GM21360 (cell line): ENCODE data around the gene LECT2.

Experiments
- ATAC-seq: cut with Tn5 transposase; IDR thresholded peaks from one replicate; pipeline ENCODE4 v1.9.1; 2021; ENCODE audit warnings: mild to moderate bottlenecking, moderate library complexity; ENCODE audit not compliant: unreplicated experiment

Gene LECT2

DNA sequence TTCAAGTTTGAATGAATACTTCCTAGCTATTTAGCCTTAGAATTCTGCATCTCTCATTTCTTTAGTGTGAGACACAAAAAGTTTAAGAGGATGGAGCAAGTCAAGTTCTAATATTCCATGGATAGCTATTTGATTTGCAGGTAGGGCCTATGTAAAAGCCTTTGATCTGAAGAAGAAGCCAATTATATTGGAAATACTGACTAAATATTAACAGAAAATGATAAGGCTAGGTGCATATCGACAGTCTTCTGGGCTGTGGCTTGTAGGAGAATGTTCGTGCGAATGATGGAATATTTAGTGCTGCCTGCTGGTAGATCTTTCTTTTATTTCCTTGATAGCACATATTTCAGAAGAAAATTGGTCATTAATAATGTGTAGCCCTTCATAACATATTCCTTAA, at the start of gene LECT2:
TSS of gene LECT2 (minus strand) at position 85 of the 400 bp plus-strand sequence. CDS start 150 bp downstream, outside the sequence.
- no peak for ATAC-seq

DNA sequence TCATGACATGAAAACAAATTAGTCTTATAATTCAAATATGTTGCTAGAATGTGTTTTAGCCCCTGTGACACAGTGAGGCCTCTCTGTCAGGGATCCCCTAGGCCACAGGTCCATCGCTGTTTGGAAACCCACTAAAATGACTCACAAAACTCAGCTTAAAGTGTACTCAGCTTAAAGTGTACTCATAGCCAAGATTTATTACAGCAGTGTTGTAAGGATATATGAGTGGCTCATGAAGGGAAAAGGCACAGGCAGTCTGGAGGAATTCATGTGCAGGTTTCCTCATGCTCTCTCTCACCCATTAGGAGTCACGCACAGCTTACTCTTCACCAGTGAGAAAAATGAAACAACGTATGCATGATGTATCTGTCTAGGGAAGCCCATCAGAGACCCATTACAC, 49.7 kb upstream of the LECT2 start:
- ATAC-seq: no peak

DNA sequence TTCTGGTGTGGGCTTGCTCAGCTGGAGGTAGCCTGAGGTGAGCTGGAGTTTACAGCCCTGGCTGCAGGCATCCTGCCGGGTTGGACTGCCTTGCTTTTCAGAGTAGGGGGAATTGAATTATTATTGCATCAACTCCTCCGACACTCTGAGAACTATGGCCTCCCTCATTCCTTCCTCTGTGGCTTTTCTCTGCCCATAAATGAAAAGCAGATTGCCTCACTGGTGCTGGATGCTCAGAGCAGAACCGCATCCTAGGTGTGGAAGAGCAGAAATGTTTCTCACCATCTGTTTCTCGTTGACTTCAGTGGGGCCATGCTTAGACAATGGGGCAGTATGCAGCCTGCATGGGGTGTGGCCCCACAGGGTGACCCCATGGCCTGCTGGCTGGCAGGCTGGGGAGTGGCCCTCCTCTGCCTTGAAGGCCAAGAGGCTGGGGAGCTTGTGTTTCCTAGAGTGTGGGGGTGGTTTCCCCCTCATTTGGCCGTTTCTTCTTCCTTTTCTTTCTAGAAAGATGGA, 46.7 kb upstream of the LECT2 start:
- ATAC-seq: no peak

DNA sequence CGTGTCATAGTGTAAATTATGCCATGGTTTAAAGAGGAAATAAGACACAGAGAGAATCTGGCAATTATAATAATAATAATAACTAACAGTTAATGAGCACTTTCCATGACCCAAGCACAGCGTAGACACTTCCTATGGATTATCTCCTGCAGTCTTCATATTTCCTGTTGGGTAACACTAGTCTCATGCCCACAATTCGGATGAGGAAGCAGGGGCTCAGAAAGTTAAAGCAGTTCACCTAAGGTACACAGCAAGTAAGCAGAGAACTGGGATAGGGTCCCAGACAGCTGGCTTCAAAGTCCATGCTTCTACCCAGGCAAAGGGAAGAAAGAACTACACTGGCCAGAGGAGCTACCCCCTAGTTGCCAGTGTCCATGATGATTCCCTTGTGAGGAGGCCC, 46.1 kb upstream of the LECT2 start:
- ATAC-seq: no peak

DNA sequence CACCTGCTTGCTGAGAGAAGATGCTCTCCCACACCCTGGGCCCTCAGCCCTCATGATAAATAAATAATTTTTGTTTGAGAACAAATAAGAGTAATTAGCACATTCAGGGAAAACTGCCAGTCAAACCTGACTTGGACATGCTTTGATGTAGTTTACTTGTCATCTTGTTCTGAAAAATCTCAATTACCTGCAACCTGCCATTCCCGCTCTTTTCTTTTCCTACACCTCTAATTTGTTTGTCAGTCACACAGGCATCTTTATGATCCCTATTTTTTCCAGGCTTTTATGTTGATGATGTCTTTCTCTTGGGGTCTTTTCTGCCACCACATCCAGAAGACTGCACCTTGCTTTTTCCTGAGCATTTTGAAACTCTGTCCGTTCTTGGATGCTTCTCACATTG, 45.4 kb upstream of the LECT2 start:
- no peak for ATAC-seq

DNA sequence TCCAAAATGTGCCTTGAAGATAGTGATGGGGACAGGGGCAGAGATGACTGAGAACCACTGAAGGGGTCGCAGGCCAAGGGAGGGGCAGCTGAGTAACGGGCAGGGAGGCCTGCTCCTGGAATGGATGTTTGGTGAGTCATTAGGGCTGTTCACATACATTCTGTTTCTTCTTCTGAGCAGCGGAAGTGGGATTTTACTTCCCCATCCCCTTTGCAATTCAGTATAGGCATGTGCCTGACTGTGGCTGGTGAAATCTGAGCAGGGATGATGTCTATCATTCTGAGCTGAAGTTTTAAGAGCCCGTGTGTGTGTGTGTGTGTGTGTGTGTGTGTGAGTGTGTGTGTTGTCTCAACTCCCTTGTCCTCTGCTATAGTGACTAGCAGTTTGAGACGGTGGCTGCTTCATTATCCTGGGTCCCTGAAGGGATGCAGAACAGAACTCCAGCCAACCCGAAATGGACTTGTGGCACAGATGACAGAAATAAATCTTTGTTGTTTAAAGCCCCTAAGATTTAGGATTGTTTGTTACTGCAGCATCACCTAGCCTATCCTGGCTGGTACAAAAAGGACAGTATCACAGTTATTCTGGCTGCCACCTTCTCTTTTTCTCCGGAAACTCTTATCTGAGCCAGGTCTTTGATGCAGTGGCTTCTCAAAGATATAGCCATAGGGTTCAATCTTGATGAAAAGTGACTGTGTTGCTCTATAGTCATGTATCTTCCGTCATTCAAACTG, 44.8 kb upstream of the LECT2 start:
- ATAC-seq: no peak

DNA sequence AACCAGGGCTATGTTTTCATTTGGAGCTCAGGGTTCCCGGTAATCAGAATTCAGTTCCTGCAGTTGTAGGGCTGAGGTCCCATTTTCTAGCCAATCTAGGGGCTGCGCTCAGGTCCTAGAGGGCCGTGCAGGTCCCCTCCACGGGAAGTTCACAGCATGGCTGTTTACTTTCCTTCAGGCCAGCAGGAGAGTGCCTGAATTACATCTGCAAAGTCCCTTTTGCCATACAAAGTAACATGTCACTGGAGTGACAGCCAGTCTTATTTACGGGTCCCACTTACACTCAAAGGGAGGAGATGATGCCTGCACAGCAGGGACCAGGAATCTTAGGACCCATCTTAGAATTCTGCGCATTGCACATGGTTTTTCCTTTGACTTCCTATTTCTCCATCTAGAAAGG, 44.1 kb upstream of the LECT2 start:
- ATAC-seq: no peak

DNA sequence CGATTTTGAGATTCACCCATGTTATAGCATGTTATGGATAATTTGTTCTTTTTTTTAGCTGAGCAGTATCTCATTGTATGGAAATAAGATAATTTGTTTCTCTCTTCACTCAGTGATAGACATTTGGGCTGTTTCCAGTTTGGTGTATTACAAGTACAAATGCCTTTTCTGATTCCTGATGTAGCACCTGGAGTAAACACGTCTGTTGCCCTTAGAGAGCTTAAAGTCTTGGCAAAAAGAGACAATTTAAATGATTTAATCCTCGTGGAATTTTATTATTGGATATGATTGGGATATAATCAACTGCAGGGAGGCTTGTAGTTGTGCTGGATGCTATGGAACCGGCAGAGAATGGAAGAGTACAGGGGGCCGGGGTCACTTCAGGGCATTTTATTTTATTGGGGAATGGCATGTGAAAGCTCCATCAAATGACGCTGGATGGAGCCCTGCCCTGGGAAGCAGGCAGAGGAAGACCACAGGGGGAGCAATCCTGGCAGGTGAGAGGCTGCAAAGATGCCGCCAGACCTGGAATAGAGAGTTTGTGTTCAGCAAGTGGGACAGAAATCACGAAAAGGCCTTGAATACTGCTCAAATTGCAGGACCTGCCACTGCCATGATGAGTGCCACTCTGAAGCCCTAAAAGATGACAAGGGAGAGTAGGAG, 43.0 kb upstream of the LECT2 start:
- ATAC-seq: no peak

DNA sequence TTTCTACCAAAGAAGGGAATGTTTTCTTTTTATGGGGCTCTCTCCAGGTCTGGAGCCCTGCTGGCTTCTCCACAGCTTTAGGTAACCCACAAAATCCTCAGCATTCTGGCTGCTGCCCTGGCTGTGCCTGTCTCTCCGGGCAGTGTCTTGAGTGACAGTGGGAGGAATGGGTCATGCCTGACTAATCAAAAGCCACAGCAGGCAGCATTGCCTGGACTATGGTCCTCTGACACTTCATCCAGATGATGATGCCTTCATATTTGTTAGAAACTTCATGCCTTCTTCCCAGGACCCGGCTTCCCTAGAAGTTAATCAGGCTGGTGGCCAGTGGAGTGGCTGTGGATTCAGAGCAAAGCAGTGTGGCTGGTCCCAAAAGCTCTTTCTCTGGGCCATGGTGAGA, 41.8 kb upstream of the LECT2 start:
- ATAC-seq: no peak

DNA sequence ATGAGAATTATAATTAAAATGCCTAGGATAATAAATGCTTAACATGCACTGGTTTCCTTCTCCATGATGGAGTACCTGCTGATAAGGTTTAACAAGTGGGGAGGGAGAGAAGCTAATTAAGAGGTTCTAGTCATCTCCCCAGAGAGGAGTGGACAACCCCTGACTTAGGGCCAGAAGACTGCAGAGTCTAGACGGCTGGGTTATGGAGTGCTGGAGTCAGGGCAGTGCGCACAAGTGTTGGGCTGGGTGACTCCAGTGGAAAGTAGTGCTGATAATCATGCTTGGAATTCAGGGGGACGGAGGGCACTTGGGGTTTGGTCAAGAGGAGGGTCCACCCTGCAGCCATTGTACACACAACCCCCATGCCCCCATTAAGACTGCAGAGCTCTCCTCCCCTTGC, 41.2 kb upstream of the LECT2 start:
- ATAC-seq: no peak

DNA sequence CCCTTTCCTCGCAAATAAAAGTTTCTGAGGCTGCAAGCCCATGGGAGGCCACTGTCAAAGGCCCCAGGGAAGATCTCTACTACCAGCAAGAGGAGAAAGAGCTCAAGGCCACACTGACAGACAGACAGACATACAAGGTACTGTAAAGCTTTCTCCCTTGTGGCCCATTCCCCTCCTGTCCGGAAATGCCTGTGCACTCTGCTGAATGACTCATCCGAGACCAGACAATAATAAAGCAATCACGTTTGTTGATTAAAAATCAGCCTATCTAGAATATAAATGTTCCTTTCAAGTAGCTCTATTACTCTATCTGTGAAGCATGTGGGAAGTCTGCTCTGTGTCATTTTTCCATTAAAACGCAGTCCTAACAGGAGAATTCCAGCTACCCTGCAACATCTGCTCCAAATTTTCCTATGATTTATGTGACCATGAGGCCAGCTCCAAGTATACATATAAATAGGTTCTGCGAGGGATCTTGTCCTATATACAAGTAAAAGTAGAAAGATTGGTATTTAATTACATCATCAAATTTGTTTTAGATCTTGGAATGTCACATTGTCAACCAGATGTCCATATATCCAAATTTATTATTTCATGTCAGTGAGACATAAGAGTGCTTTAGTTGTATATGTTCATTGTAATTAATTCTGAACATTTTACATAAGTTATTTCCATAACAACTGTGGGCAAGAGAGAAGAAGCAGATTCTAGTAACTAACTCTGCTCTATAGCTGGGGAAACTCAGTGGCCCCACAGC, 39.3 kb upstream of the LECT2 start:
- no peak for ATAC-seq

DNA sequence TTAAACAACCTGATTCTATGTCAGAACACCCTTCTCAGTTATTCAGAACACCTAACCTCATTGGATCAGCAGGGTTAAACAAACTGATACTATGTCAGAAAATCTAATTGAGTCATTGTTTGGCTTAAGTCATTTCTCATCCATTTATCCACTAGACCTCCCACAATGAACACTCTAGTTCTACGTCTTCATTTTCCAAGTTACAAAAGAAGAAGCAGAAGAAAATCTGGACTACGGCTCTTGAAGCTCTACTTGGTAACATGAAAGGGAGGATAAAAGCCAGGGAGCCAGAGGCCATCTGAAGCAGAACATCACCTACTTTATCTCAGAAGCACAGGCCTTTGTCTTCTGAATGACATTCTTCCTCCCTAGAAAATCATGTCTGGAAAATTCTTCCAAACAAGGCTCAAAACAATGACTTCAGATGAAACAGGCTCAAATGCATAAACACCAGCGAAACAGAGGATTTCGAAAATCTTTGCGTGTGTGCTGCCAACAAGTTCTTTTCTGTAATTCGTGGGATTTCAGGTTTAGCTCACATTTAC, 38.6 kb upstream of the LECT2 start:
- no peak for ATAC-seq

DNA sequence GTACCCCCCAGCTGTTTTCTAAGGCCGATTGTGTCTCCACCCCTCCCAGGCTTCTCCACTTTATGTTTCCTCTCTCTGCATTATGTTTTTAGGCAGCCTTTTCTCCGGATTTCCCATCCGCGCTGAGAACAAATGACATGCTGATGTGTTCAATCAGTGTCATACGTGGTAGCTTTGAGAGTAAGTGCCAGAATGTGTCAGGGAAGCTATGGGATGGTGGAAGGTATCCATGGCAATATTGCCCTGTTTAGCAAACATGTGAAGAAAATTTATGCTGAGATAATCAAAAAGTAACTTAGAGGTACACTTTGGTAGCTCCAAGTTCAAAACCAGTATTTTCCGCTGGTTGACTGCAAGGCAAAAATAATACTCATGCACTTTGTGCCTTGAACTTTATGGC, 36.6 kb upstream of the LECT2 start:
- ATAC-seq: no peak

DNA sequence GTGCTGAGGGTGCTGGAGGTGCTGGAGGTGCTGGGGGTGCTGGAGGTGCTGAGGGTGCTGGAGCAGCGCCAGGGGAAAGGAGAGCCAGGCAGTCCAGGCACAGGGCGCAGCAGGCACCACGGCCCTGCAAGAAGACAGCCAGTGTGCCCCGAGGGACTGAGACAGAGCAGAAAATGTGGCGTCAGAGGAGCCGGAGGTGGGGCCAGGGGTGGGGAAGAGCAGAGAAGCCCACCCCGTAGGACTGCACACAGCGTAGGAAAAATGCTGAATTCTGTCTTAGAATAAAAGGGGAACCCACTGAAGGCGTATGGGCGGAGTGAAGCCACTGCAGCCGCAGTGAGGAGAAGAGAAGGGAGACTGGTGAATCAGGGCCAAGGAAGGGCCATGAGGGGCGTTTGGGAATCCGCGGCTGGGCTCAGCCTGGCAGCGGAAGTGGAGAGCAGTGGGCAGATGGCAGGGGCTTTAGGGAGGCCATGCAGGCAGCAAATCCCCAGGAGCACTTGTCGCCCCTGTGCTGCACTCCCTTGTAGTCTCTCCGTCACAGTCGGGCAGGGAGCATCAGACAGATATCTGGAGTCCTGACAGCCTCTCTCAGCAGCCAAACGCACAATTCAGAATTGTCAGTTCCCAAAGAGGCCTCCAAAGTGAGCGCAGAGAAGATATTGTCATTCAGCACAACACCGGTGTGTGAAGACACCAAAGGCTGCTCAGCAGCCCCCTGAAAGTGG, 35.9 kb upstream of the LECT2 start:
- ATAC-seq: no peak

DNA sequence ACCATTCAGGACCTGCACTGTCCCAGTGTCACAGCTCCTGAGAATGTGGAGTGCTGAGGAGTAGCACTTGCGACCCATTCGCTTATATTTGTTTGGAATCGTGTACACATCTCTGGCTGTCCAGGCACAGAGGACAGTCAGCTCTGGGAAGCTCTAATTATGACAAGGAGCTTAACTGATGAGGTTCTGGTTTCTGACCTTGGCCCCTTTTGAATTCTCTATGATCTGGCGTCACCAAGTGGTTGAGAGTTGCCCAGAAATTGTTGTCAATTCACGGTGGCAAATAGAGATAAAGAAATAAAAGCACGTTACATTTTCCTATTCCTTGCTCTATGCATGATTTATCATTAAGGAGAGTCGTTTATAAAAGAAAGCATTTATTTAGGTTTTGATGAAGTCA, 34.9 kb upstream of the LECT2 start:
- ATAC-seq: no peak

DNA sequence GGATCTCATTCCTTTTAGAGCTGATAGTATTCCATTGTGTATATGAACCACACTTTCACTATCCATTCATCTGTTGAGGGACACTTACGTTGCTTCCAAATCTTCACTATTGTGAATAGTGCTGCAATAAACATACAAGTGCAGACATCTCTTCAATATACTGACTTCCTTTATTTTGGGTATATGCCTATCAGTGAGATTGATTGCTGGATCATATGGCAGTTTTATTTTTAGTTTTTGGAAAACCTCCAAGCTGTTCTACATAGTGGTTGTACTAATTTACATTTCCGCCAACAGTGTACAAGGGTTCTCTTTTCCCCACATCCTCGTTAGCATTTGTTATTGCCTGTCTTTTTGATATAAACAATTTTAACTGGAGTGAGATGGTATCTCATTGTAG, 33.8 kb upstream of the LECT2 start:
- ATAC-seq: no peak

DNA sequence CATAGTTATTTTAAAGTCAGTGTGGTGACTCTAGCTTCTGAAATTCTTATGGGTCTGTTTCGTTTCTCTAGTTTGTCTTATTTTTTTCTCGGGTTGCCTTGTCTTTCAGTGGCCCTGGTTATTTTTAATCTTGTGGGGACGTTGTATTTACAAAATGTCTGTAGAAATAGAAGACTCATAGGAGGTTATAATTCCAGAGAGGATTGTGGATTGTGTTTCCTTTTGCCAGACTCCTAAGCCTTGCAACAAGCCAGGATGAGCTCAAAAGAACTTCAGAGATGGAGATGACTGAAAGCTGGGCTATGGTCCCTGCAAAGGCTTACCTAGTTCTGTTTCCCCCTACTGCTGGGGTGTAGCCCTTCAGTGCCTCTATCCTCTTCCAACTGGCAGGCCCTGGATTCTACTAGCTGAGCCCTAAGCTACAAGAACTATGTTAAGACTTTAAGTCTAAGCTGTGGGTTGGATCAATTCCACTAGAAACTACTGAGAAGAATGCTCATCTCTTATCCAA, 32.2 kb upstream of the LECT2 start:
- no peak for ATAC-seq

DNA sequence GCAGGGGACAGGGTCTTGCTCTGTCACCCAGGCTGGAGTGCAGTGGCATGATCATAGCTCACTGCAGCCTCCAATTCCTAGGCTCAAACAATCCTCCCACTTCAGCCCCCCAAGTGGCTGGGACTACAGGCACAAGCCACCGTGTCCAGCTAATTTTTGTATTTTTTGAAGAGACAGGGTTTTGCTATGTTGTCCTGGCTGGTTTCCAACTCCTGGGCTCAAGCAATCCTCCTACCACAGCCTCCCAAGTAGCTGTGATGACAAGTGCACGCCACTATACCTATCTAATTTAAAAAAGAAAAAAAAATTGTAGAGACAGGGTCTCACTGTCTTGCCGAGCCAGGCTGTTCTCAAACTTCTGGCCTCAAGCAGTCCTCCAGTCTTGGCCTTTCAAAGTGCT, 31.6 kb upstream of the LECT2 start:
- ATAC-seq: no peak

DNA sequence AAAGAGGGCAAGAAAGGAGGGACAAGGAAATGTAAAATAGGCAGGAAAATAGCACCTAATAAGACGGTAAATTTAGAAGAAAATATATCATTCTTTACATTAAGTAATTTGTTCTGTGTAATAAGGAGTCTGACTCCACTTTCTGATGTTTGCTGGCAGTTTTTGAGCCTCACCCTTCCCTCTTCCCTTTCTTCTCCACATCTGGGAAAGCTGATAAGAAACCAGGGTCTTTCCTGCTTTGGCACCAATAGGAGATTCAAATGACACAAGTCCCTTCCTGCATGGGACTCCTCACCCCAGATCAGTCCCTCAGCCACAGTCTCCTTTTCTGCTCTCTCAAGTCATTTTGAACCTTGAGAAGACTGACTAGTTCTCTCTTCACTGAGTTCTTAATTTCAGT, 31.2 kb upstream of the LECT2 start:
- no peak for ATAC-seq

DNA sequence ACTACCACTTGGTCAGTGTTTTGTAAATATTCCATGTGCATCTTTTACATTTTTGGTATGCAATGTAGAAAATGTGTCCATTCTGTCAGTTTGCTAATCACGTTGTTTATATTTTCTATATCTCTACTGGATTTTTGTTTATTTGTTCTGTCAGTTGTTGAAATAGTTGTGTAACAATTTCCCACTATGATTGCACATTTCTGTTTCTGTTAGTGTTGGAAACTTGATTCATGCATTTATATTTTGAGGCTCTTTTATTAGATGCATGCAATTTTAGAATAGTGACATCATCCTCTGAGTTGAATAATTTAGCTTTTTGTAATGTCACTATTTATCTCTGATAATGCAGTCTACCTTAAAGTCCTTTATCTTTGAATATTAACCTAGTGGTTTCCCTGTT, 25.8 kb upstream of the LECT2 start:
- no peak for ATAC-seq

DNA sequence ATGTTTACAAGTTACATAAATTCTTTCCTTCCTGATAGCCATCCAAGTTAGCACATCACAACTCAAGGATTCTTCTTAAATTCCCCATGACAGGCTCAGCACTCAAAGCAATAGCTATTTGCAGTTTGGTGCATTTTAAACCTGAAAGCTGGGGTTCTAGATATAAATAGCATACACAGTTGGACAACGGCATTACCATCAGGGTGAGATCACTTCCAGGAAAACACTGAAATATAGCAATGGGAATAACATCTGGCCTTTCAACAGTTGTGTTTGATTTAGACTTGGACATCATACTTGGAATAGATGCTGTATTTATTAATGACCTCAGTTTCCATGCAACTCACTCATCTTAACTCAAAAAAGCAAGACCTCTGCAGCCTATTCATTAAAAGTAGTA, 24.7 kb upstream of the LECT2 start:
- ATAC-seq: no peak
